Breast epithelium (tissue), 4 donors: Measurements from ENCODE around the gene VWF. TPM values are rescaled to one million over a fixed set of nuclear protein-coding genes. Genes with fewer than 3 reads are reported as not detected.

Source experiments
- DNase-seq, 2 donors: peaks; one replicate each; pipeline ENCODE4 v3.0.0-alpha.2; 2019; ENCODE audit warnings: low spot score in 2 of 2
- H3K27ac ChIP-seq, 2 donors: fragments of 200-600 bp; sonication (generic) in 1 of 2; one replicate each; pipeline ENCODE4 v1.5.1; 2016 to 2019; ENCODE audit warnings: mild to moderate bottlenecking in 1 of 2
- H3K27me3 ChIP-seq, 2 donors: fragments of 200-600 bp; sonication (generic) in 1 of 2; one replicate each; pipeline versions ENCODE4 v1.5.1 to v1.6.0; 2017 to 2019; ENCODE audit warnings: control low read depth in 1 of 2, mild to moderate bottlenecking in 1 of 2
- H3K36me3 ChIP-seq: fragments of 200-600 bp; one replicate; pipeline ENCODE4 v1.5.1; 2019
- H3K4me1 ChIP-seq, 2 donors: fragments of 200-600 bp; sonication (generic); one replicate each; pipeline ENCODE4 v1.5.1; 2016 to 2019; ENCODE audit warnings: control low read depth in 1 of 2
- H3K4me3 ChIP-seq, 3 donors: fragments of 200-600 bp; sonication (generic); 1 replicate in 2 of 3; 2 replicates in 1 of 3; pipeline ENCODE4 v1.5.1; 2016 to 2019; ENCODE audit warnings: mild to moderate bottlenecking in 3 of 3, moderate library complexity in 2 of 3
- H3K9me3 ChIP-seq, 2 donors: fragments of 200-600 bp; sonication (generic) in 1 of 2; one replicate each; pipeline ENCODE4 v1.5.1; 2016 to 2019; ENCODE audit warnings: control low read depth in 1 of 2
- POLR2A ChIP-seq: fragments of 450-650 bp; IDR thresholded peaks from one replicate; pipeline ENCODE4 v1.6.1; 2016; ENCODE audit warnings: antibody characterized with exemption, mild to moderate bottlenecking, moderate library complexity
- POLR2AphosphoS5 ChIP-seq, 3 donors: sonication (generic); formaldehyde crosslinking; IDR thresholded peaks; one replicate each; pipeline ENCODE4 v1.6.1; 2017; ENCODE audit warnings: antibody characterized with exemption in 3 of 3
- intact Hi-C: fragments of 100-400 bp; cut with DNase I; formaldehyde crosslinking; loops from one replicate; pipeline ENCODE4 v1.15.1; 2023; ENCODE audit warnings: low total_unique reads
- total RNA-seq, 3 donors: library from RNA; depleted of rRNA; stranded (reverse); fragments of >200 nt; gene quantifications; one replicate each; pipeline ENCODE4 v1.1.0, GENCODE V29; 2016
- TF ChIP-seq, protein P1 (sequence below), 3 donors: fragments of 450-650 bp; IDR thresholded peaks; one replicate each; pipeline ENCODE4 v1.5.1; 2016 to 2017; ENCODE audit warnings: antibody characterized with exemption in 3 of 3, mild to moderate bottlenecking in 3 of 3, moderate library complexity in 3 of 3

The VWF gene
- total RNA-seq, 3 donors from 2014 or later = 60.3 to 267 (median 117) TPM

DNA sequence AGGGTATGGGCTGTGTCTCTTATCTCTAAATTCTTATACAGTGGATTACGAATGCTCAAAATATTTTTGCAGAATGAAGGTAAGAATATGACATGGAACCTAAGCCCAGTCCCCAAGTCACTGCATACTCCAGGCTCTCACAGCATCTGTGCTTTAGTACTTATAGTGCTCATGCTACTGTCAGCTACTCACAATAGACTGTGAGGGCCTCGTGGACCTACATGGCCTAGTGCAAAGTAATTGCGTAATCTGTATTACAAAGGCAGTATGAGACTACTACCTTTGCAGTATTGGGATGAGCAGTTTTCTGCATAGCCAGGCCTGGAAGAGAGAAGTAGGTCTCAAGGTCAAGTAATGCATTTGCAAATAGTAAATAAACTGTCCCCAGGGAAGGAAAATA, 27.9 kb downstream of the VWF start:
- Histone ChIP-seq H3K9me3 (no peaks in the 10 kb centered on the region), H3K4me3 (no peak overlapping the region), H3K27ac (no peak overlapping the region), H3K36me3 (no peaks in the 10 kb centered on the region), H3K27me3 (no peaks in the 10 kb centered on the region), H3K4me1 (no peaks in the 10 kb centered on the region)
- DNase-seq = peak in 1 of 2 donors; percentile 2
- intact Hi-C loops = no loop called here
- no peak for TF ChIP-seq POLR2A
- TF ChIP-seq, protein P1, sequence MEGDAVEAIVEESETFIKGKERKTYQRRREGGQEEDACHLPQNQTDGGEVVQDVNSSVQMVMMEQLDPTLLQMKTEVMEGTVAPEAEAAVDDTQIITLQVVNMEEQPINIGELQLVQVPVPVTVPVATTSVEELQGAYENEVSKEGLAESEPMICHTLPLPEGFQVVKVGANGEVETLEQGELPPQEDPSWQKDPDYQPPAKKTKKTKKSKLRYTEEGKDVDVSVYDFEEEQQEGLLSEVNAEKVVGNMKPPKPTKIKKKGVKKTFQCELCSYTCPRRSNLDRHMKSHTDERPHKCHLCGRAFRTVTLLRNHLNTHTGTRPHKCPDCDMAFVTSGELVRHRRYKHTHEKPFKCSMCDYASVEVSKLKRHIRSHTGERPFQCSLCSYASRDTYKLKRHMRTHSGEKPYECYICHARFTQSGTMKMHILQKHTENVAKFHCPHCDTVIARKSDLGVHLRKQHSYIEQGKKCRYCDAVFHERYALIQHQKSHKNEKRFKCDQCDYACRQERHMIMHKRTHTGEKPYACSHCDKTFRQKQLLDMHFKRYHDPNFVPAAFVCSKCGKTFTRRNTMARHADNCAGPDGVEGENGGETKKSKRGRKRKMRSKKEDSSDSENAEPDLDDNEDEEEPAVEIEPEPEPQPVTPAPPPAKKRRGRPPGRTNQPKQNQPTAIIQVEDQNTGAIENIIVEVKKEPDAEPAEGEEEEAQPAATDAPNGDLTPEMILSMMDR (IDR thresholded peaks at IDR 0.05) = no peak
- no peak for TF ChIP-seq POLR2AphosphoS5 (IDR thresholded peaks at IDR 0.05)

DNA sequence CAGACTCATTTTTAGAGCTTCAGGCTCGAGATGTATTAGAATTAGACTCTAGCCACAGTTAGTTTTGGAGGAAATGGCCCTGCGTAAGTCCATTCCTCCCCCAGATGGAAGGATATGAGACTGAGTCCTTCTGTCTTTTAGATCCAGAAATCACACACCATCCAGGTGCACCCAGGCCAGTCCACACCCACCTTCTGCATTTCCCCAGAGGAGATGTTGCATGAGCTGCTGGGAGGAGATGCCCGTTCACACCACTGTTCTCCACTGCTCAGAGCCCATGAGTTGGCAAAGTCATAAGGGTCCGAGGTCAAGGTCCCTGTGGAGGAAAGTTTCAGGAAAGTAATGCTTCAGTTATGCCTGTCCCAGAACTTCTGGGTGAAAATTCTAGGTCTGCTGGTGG, 29.2 kb downstream of the VWF start:
- Histone ChIP-seq H3K27ac (no peak overlapping the region), H3K4me3 (no peak overlapping the region), H3K27me3 (no peaks in the 10 kb centered on the region), H3K36me3 (no peaks in the 10 kb centered on the region), H3K4me1 (no peaks in the 10 kb centered on the region), H3K9me3 (no peaks in the 10 kb centered on the region)
- intact Hi-C loops = no loop called here
- TF ChIP-seq, protein P1 (IDR thresholded peaks at IDR 0.05) = no peak
- TF ChIP-seq POLR2AphosphoS5 (IDR thresholded peaks at IDR 0.05) (no peak), POLR2A (no peak)
- DNase-seq = no peak

DNA sequence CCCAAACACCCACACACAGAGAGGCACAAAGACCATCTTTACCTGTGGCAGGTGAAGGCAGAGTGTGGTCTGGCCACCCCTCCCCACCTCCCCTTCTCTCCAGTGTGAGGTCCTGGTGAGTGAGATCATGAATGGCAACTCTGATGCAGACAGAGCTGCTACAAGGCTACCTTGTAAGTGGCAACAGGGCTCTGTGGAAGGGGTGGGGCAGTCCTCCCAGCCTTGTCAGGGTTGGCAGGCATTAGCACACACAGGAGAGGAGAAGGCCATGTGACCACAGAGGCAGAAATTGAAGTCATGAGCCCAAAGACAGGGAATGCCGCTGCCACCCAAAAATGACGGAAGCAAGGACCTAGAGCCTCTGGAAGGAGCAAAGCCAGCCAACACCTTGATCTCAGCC, 30.7 kb downstream of the VWF start:
- Histone ChIP-seq H3K4me3 (no peak overlapping the region), H3K27ac (no peak overlapping the region), H3K4me1 (peaks cover 0 to 7% of the 10 kb centered on the region in 2 donors), H3K9me3 (no peaks in the 10 kb centered on the region), H3K27me3 (no peaks in the 10 kb centered on the region), H3K36me3 (no peaks in the 10 kb centered on the region)
- intact Hi-C loops = no loop called here
- peak in 1 of 2 donors; percentile 2 for DNase-seq
- TF ChIP-seq, protein P1 (IDR thresholded peaks at IDR 0.05) = no peak
- TF ChIP-seq POLR2A = no peak
- TF ChIP-seq POLR2AphosphoS5 (IDR thresholded peaks at IDR 0.05) = no peak

DNA sequence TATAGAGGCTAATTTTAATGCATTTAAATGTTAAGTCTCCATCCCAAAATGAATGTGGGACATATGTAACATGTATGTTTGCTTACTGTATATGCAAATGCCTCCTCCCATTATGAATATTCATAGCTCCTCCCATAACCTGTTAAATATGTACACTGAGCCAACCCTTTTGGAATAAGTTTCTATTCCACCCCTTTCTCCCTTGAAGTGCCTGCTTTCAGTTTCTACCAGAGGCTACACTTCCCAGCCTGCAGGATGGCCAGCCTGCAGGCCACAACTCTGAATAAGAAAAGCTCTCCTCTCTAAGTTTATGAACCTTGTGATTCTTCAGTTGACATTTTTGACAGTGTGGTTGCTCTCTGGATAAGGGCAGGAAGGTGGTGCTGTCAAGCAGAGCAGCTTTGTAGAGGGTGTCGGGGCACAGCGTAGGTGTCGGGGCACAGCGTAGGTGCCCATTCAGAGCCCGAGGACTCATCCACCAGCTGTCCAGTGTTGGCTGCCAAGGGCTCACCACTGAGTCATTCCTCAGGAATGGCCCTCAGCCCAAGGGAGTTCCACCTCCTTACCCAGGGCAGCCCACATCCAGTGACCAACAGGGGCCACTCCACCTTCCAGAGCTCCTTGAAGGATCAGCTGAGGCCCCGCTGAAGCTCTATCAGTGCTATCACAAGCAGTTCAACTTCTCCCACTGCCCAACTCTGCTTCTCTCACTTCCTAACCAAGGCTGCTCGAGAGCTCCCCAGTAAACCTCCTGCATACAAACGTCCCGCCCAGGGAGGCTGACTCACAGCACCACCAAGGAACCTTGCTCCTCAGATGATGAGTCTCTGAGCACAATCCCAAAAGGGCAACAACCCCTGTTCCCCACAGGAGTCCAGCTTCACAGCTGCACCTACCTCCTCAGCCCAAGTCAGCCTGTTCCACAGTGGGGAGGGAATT, 31.4 kb downstream of the VWF start:
- intact Hi-C loops = no loop called here
- Histone ChIP-seq H3K9me3 (no peaks in the 10 kb centered on the region), H3K27me3 (no peaks in the 10 kb centered on the region), H3K4me1 (peaks cover 0 to 7% of the 10 kb centered on the region in 2 donors), H3K4me3 (no peak overlapping the region), H3K27ac (no peak overlapping the region), H3K36me3 (no peaks in the 10 kb centered on the region)
- peak; percentile 63 to 70 for DNase-seq
- no peak for TF ChIP-seq POLR2A
- TF ChIP-seq, protein P1 (IDR thresholded peaks at IDR 0.05) = no peak
- TF ChIP-seq POLR2AphosphoS5 (IDR thresholded peaks at IDR 0.05) = no peak
